IPS DF 4.7 (cell line): ENCODE measurements around the gene KTN1.

Source experiments
- DNase-seq: peaks from one replicate; pipeline ENCODE4 v3.0.0-alpha.2; 2013; ENCODE audit warnings: low spot score; ENCODE audit errors: extremely low read depth

Gene KTN1

DNA sequence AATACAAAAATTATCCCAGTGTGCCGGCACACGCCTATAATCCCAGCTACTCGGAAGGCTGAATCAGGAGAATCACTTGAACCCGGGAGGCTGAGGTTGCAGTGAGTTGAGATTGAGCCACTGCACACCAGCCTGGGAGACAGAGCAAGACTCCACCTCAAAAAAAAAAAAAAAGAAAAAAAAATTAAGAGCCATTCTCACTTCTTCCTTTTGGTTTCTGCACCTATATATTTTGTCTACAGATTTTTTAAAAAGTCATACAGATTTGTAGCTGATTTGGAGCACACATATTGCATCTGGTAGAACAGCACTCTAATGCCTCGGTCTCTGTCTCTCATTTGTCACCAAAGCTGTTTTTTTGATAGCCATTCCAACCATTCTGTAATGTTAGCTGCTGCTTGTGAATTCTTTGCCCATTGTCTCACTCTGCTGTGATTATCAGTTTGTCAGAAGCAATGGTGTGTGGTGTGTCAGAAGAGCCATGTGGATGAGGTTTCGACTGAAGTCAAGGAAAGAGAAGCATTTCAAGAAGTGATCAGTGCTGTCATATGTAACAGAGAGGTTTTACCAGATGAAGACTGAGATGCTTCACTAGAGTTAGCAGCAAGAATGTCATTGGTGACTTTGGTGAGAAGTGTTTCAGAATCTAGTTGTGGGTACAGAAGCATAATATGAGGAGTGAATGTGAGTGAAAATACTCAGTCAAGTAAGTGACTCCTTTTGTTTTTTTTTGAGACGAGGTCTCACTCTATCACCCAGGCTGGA is 8.7 kb upstream of the KTN1 start:
- DNase-seq: no peak

DNA sequence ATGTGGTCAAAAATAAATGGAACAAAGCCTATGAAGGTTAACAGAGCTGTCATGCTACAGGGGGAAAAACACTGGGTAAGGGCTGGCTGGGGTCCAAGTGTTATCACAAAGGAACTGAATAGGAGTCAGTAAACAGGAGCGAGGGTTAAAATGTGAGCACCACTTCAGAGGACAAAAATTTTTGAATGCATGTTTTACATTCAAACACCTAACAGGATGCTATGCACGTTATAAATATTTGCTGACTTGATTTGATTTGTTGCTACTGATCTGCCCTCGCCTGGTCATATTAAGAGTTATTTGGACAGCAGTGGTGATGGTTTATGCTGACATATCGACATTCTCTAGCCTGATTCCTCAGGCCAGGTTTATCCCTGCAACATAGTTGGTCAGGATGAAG is 7.4 kb upstream of the KTN1 start:
- DNase-seq: no peak

DNA sequence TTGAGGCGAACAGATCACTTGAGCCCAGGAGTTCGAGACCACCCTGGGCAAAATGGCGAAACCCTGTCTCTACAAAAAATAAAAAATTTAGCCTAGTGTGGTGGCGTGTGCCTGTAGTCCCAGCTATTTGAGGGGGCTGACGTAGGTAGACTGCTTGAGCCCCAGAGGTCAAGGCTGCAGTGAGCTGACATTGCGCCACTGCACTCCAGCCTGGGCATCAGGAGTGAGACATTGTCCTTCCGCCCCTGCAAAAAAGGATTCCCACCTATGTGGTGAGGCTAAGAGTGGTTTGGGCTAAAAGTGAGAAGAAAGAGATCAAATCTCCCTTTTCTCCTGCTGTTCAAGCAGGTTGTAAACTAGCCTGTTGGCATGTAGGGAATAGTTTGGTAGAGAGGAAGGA is 5.0 kb upstream of the KTN1 start:
- no peak for DNase-seq

DNA sequence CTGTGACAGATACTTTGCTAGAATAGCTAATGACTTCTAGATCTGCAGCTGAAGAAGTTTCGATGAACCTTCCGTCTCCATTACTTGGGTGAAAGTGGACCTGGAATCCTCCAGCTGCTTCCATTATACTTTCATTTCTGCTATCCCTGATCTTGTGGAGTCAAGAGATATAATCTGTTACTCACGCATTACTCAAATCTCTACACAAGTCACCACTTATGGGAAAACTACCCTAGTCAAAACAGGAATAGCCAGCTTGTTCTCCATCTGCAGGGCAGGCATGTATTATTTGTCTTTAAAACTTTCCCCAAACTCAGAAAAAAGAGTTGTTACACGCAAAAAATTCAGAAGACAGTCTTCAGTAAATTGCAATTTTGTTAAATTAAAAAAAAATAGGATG is 2.8 kb upstream of the KTN1 start:
- no peak for DNase-seq

DNA sequence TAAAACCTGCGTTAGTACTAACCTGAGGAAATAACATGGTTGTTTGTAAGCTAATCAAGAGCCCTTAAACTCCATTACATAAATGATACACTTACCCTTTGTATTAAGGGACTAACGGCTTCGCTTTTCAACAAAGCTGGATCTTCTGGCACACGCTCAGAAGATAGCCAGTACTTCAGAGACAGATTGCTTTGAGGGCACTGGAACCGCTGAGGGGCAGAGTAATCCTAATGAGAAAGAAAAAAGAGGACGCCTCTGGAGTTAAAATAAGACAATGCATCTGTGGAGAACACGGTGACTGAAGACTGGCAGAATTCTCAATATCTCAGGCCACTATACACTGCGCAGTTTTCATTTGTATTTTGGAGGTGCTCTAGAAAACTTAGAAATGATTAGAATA is 1.5 kb upstream of the KTN1 start:
- DNase-seq: no peak

DNA sequence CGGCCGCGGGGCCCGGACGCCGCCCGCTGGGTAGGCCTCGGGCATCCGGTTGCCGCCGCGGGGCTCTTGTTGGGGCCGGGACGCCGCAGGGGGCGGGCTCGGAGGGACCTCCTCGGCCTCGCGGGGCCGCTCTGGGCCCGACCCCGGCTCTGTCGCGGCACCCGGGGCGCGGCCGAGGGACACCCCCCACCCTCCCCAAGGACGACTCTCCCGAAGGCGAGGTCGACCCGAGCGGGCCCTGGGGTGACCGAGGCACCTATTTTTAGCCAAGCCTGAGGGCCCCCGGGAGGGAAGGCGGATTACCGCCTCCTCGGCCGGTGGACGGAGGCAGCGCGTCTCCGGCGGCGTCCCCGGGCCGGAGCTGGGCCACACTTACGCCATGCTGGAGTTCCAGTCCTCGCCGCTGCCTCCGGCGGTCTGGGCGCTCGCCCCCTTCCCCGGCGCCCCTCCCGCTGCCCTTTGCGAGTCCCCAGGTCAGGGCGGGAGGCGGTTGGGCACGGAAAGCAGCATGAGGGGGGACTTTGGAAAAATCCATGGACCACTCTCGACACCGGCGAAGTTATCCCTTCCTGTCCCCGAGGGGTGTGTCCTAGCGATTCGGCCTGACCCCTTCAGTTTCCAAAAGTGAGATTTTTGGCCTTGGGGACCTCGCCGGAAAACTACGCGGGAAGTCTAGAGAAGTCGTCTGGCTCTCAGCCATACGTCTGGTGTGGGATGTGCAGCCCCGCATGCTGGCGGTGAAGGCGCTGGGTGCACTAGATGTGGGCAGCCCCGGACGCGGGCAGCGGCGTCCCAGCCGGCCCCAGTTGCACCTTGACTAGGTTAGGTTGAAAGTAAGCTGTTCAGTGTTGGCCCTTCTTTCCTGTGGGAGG is 699 bp downstream of the KTN1 start:
- DNase-seq: no peak

DNA sequence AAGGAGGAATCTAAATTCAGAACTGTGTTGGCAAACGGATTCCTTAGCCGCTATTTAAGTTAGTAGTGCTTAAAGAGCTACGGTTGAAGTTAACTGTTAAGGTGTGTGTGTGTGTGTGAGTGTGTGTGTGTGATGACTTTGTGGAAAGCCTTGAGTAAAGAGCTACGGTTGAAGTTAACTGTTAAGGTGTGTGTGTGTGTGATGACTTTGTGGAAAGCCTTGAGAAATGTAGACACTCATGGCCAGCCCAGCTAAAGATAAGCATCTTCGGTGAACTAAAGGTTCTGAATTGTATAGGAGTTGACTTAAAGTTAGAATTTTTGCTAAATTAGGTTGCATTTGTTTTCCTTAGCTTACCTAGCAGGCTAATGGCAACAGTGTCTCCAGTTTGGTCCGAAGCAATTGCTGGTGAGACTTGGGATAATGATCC is 1.4 kb downstream of the KTN1 start:
- DNase-seq: no peak

DNA sequence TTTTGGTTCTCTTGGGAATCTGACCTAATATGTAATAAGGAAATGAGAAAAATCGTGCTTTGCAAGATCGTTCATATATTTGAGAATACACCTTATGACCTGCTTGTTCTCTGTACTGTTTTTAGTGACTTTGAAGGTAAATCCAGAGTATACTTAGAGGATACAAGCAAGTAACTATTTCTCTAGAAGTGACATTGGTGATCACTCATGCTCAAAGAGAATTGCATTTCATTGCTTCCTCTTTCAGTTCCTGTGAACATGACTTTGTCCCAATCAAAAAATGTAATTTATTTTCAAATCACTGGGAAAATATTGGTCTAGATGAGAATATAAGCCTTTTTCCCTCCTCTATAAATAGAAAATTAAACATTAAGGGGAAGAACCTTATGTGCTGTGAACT is 2.7 kb downstream of the KTN1 start:
- DNase-seq: no peak

DNA sequence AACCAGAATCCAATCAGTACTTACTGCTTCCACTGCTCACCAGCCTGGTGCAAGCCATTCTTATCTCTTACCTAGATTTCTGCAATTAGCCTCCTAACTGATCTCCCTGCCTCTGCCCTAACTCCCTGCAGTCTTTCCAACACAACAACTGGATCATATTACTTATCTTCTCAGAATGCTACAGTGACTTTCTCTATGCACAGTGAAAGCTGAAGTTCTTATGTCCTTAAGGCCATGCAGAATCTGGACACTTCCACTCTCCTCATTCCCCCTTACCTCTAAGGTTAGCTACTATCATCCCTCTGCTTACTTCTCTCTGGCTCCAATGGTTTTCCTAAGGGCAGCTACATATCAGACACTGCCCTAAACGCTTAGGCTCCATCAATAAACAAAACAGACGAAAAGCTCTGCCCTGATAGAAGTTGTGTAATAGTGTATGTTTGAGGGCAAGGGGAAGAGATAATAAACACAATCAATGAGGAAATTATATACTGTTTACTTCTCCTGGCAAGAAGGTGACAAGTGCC is 4.0 kb downstream of the KTN1 start:
- no peak for DNase-seq

DNA sequence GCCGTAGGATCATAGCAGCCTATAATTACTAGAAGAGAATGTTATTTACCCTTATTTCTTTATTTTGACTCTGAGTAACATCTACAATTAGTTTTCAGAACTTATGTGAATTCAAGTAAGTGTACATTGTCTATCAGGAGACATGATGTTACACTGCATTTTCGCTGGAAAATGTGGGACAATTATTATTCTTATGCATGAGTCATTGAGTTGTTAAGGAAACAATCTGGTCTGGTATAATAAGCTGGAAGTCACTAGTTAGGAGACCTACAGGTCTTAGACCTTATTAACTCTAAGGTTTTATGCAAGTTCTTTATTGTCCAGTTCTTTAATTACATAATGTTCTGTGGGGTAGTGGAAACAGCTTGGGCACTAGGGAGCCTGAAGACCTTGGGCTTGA is 5.8 kb downstream of the KTN1 start:
- DNase-seq: no peak

DNA sequence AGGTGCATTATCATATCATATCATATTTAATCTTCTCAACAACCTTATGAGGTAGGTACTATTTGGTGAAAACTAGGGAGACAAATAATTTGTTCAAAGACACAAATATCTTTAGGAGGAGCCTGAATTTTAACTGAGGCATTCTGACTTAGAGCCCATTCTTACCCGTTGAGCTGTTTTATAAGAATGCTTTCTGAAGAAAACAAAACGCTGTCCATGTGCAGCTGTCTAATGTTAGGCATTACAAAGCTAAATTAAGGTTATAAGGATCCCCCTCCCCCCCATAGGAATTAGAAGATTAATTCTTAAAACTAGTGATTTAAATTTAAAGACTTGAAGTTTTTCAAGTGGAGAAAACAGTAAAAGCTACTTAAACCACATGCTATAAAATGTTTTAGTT is 6.4 kb downstream of the KTN1 start:
- no peak for DNase-seq

DNA sequence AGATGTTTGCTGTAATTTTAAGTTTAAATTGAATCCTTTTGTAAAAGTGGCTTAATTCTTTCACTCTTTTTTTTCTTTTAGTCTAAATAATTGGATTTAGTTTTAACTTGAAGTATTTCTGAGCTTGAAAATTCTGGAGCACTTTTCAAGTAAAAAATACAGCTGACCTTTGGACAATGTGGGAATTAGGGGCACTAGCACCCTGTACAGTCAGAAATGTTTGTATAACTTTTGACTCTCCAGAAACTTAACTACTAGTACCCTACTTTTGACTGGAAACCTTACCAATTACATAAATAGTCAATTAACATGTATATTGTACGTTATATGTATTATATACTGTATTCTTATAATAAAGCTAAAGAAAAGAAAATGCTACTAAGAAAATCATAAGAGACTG is 7.8 kb downstream of the KTN1 start:
- DNase-seq: no peak

DNA sequence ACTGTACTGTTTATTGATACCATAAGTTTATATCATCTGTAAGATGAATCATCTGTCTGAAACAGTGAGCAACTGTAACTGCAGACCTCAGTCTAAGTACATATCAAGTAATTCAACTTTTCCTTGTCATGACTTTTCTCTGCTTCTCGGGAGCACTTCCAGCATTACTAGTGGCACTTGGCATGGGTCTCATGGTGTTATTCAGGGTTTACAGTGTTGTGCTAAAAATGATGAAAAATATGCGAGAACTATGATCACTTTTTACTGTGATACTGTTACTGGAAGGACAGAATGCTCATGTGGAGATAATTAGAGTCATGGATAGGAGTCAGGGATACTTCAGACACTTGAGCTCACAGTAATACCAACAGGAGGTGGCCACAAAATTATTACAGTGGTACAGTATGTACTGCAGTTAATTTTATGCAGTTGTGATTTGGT is 8.3 kb downstream of the KTN1 start:
- DNase-seq: no peak

DNA sequence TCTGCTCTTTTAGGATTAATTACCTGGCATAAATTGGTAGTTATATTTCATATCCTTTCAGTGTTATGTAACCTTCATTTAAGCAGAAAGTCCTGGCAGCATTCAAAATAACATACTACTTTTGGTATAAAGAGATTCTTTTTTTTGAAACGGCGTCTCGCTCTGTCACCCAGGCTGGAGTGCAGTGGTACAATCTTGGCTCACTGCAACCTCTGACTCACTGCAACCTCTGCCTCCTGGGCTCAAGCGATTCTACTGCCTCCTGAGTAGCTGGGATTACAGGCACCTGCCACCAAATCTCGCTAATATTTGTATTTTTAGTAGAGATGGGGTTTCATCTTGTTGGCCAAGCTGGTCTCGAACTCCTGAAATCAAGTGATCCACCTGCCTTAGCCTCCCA is 9.2 kb downstream of the KTN1 start:
- no peak for DNase-seq

DNA sequence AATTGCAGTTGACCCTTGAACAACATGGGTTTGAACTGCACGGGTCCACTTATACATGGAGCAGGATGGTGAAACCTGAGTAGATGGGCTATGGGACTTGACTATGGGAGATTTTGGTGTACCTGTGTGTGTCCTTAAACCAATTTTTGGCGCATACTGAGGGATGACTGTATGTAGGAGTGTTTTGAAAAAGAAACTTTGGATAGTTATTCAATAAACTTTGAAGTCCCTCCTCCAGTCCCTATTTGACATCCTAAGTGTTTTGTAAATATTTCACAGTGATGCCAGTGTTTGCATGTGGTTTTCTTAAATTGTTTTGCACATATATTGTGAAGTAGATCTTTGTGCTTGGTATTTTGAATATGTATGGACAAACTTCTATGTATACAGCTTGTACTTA is 12.4 kb downstream of the KTN1 start:
- DNase-seq: no peak

DNA sequence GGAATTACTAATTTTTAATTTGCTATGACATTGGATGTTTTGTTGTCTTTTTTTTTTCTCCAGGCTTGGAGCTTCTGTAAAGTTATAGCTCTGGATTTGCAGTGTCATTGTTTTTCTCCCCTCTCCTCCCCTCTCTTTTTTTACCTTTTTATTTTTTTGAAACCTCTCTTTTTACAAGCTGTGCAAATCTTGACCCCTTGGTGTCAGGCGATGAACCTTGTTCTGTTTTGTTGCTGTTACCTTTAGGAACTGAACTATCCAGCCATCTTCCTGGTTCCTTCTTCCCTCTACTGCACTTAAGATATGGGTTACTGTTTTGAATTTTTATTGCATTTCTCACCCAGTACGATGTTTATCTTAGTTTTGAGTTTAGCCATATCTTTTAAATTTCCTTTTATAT is 13.7 kb downstream of the KTN1 start:
- DNase-seq: no peak

DNA sequence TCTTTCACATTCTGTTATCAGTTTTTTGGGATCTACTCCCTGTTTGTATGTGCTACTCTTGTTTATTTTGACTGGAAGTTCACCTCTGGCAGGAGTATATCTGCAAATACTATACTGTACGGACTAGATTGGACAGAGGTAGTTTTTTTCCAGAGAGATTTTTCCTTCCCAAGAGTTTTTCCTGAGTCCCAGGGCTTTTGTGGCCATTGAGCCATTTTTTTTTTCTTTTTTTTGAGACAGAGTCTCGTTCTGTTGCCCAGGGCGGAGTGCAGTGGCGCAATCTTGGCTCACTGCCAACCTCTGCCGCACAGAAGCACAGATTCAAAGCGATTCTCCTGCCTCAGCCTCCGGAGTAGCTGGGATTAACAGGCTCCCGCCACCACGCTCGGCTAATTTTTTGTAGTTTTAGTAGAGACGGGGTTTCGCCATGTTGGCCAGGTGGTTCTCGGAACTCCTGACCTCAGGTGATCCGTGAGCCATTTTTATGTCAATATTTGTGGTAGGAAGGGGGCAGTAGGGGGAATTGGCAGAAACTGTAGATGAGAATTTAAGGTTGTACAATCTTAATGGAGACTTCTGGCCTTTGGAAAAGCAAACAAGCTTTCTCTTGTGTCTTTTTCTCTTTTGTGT is 19.4 kb downstream of the KTN1 start:
- DNase-seq: no peak

DNA sequence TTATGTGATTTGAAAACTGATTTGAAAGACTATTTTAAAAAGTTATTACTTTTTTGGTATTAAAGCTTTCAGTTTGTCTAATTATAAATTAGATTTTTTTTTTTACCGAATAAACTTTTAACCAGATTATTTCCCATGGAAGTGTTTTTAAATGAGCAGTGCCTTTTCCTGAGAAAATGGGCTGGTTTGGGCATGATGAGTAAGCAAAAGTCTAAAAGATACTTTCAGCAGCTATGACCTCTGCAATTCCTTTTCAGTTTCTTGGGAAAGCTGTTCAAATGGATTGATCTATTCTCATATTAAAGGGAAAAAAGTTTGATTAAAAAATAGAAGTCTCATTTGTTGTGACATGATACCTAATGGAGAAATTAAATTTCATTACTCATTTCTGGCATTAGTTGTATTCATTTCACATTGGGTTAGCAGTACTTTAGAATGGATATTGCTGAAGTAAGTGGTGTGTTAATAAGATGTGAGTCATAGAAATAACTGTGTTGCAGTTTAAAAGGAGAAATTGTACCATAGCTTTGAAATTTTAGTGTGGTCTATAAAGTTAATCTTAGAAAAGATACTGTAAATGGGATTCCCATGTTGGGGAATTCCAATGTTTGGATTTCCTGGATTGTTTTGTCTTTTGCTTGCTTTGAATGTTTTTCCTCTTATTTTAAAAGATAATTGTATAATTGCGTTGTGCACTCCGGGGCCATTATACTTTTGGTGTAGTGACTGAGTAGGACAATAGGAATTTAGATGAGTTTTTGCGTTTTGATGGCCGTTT is 21.0 kb downstream of the KTN1 start:
- DNase-seq: no peak

DNA sequence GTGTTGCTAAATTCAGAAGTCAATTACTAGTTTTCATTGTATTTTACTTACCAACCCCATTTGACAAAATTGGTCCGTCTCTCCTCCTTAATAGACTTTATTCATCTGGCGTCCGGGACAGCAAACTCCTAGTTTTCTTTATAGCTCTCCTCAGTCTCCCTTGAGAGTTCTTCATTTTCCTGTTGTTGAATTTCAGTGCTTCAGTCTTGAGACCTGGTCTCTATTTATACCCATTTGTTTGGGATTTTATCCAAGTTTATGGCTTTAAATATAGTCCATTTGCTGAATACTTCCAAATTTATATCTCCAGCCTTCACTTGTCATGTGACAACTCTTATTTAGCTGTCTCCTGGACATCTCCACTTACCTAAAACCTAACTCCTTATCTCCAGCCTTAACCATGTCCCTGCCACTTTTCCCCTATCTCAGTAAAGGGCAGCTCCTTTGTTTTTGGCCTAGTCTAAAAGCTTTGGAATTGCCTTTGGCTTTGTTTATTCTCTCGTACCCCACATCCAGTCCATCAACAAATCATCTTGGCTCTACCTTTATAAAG is 23.5 kb downstream of the KTN1 start:
- DNase-seq: no peak

DNA sequence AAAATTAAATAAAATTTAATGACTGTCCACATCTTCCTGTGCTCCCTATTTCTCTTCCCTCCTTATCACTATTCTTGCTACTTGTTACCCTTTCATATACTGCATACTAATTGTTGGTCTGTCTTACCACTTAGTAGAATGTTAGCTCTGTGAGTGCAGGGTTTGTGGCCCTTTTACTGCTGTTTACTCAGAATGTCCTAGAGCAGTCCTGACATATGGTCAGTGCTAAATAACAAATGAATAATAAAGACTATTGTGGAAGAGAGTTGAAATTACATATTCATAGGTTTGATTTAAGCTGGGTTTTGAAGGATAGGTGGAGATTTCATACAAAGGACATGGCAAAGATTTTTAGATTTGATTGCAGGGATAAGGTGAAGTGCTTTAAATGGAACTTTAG is 24.5 kb downstream of the KTN1 start:
- no peak for DNase-seq

DNA sequence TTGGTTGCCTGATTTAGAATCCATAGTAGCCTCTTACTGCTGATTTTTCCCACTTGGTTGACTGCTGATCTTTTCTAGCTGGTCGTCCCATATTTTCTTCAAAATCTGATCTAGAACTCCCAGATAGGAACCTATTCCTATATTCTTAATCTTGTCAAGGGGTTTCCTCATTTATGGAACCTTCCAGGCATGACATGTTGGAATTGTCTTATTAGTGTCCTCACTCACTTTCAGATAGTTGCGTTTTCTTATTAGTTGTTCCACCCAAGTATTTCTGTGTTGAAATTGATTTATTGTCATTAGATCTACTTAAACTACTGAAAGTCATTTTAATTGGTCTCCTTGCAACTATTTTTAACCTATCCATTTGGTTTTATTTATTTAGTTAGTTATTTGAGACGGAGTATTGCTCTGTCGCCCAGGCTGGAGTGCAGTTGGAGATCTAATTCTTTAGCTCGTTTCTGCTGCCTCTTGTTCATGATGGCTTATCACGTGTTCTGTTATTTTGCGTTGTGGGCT is 25.0 kb downstream of the KTN1 start:
- DNase-seq: no peak
